HTR-8/SVneo (cell line): ENCODE data around the gene GJC1.
A peak's percentile ranks its signal among the peaks of the same experiment; 100 is the strongest.

Experiments used
- DNase-seq: peaks from one replicate; pipeline ENCODE4 v3.0.0; 2011; ENCODE audit warnings: low spot score, mixed read lengths; ENCODE audit not compliant: insufficient read length
- FAIRE-seq: peaks from 2 replicates; lab custom pipeline; 2011; peaks lifted over from hg19 to GRCh38; lab: Jason Lieb, UNC

Gene GJC1

DNA sequence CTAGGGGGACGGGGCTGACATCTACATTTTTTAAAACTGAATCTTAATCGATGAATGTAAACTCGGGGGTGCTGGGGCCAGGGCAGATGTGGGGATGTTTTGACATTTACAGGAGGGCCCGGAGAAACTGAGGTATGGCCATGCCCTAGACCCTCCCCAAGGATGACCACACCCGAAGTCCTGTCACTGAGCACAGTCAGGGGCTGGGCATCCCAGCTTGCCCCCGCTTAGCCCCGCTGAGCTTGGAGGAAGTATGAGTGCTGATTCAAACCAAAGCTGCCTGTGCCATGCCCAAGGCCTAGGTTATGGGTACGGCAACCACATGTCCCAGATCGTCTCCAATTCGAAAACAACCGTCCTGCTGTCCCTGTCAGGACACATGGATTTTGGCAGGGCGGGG, 49.9 kb downstream of the GJC1 start:
- FAIRE-seq (peak; percentile 62), DNase-seq (no peak)

DNA sequence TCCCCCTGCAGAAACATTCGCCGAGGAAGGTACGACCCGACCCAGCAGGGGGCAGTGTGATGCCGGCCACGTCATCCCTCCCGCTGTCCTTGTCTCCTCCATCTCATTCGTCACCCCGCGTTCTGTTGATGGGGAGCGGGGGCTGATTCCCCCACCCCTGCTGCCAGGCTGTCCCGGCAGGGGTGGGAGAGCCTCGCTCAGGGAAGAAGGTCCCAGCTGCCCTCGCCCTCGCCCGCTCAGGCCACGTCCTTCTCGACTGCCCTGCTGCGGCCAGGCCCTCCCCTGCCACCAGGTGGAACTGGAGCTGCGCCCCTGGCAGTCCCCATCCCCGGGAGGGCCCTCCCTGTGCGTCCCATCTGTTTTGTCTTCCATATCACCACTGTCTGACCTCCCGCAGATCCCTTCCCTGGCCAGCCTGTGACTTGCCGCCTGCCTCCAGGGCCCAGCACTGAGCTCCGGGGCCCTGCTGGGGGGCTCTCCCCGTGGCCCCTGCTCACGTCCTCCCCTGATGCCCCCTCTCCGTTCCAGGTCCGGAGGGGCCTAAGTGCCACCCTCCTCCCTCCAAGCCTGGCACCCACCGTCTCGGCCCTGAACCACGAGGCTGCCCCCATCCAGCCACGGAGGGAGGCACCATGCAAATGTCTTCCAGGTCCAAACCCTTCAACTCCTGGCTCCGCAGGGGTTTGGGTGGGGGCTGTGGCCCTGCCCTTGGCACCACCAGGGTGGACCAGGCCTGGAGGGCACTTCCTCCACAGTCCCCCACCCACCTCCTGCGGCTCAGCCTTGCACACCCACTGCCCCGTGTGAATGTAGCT, 50.7 kb downstream of the GJC1 start:
- peak; percentile 100 for FAIRE-seq

DNA sequence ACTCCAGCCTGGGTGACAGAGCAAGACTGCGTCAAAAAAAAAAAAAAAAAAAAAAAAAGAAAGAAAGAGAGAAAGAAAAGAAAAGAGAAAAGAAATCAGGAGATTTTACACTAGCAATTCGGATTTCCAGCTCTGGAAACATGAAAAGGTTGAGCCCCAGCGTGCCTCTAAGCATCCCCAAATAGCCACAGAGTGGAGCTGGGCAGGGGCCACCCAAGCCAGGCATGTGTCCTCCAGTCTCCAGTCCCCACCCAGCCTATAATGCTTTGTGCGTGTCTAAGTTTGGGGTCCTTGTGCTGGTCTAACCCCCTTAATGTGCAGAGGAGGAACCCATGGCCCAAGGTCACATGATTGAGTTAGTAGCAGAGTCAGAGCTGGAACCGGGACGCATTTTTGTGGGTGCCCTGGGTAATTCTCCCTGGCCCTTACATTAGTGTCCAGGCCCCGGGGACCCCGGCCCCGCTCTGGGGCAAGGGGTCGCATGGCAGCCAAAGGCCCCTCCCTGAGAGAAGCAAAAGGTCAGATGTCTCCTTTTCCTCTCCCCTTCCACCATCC, 51.4 kb downstream of the GJC1 start:
- FAIRE-seq (no peak), DNase-seq (no peak)

More for the DNA sequence above, 50.7 kb downstream of the GJC1 start:
- peak; percentile 97 for DNase-seq

DNA sequence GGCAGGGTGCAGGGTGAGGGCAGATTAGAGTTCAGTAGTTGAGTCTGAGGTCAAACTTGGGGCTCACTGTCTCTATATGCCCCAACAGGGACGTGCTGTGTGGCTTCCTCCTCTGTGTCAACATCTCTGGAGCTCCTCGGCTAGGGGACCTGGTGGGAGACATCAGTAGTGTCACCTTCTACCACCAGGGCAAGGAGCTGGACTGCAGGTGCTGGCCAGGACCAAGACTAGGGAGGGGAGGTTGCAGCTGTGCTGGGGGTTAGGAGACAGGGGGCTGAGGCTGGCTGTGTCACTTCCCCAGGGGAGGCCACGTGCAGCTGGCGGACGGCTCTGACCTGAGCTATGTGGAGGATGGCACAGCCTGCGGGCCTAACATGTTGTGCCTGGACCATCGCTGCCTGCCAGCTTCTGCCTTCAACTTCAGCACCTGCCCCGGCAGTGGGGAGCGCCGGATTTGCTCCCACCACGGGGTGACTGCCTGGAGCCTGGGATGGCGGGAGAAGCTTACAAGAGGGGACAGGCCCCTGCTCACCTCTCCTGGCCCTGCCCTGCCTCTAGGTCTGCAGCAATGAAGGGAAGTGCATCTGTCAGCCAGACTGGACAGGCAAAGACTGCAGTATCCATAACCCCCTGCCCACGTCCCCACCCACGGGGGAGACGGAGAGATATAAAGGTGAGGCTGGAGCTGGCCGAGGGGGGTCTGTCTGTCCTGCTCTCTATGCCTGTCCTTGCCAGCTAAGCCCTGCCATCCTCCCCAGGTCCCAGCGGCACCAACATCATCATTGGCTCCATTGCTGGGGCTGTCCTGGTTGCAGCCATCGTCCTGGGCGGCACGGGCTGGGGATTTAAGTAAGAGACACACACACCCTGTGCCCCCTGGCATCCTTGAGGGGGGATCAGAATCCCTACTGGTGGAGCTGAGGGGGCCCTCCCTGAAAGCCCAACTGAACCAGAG, 52.4 kb downstream of the GJC1 start:
- FAIRE-seq (peak; percentile 44), DNase-seq (no peak)

DNA sequence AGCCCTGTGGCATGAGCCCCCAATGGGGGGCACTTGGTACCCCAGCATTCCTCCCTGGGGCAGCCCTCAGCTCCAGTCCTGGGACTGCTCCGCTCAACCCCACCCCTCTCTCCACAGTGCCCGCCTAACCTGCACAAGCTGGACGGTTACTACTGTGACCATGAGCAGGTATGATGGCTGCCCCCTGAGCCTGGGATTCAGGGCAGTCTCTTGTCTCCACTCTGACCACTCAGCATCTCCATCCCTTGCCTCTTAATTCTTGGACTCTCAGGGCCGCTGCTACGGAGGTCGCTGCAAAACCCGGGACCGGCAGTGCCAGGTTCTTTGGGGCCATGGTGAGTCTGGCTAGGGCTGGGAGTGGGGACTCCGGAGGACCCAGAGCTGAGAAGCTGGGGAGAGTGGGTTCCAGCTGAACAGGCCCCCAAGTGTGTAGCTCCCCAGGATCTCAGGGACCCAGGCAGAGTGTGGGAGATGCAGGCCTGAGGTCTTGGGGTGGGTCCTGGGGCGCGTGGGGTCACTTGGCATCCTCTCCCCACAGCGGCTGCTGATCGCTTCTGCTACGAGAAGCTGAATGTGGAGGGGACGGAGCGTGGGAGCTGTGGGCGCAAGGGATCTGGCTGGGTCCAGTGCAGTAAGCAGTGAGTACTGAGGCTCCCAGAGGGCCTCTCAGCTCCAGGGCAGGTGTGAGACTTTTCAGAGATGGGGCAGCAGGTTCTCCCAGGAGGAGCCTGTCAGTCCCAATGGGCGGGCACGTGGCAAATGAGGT, 53.3 kb downstream of the GJC1 start:
- FAIRE-seq (no peak), DNase-seq (no peak)

DNA sequence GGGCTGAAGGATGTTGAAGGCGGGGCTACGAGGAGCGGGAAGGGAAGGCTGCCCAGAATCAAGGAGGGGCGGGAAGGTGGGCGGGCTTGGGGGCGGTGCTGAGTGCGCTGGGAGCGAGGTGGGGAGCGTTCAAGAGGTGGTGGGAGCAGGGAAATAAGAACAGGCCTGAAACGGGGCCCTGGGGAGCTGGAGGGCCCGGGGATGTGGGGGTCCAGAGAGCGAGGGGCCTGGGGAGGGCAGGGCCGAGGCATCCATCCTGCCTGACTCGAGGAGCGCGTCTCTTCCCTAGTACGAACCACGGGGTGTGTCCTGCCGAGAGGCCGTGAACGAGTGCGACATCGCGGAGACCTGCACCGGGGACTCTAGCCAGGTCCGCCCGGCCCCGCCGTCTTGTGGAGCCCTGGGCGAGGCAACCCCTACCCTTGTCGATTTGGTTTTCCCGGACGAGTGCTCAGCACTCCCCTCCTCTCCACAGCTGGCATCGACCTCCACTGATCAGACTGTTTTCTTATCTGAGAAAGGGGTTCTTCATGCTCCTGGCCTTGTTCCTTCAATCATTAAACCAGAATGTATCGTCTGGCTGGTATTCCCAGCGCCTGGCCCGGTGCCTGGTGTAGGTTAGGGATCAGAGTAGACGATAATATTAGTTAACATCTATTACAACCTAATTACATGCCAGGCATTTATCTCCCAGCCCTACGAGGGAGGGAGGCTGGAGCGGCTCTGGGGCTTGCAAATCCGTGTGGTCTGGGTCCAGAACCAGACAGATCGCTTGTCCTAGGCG, 54.1 kb downstream of the GJC1 start:
- no peak for FAIRE-seq

DNA sequence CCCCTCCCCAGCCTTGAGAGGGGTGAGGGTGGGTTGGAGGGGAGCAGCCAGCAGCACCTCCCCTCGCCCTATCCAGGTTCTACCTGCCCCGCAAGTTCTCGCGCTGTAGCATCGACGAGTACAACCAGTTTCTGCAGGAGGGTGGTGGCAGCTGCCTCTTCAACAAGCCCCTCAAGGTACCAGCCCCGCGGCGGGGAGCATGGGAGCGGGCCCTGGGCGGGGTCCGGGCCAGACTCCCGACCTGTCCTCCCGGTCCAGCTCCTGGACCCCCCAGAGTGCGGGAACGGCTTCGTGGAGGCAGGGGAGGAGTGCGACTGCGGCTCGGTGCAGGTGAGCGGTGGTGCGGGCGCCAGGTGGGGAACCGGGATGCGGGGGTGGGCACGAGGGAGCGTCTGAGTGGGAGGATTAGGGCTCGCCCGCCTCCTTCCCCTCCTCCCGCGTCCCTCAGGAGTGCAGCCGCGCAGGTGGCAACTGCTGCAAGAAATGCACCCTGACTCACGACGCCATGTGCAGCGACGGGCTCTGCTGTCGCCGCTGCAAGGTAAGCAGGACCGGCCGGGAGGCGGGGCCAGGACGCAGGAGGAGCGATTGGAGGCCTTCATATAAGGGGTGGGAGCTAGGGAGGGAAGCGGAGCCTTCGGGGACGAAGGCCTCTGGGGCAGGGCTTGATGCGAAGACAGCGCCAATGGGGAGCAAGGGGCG, 54.8 kb downstream of the GJC1 start:
- FAIRE-seq, result peak; percentile 100
- DNase-seq, result peak; percentile 100

More for the DNA sequence above, 54.1 kb downstream of the GJC1 start:
- DNase-seq, result no peak

DNA sequence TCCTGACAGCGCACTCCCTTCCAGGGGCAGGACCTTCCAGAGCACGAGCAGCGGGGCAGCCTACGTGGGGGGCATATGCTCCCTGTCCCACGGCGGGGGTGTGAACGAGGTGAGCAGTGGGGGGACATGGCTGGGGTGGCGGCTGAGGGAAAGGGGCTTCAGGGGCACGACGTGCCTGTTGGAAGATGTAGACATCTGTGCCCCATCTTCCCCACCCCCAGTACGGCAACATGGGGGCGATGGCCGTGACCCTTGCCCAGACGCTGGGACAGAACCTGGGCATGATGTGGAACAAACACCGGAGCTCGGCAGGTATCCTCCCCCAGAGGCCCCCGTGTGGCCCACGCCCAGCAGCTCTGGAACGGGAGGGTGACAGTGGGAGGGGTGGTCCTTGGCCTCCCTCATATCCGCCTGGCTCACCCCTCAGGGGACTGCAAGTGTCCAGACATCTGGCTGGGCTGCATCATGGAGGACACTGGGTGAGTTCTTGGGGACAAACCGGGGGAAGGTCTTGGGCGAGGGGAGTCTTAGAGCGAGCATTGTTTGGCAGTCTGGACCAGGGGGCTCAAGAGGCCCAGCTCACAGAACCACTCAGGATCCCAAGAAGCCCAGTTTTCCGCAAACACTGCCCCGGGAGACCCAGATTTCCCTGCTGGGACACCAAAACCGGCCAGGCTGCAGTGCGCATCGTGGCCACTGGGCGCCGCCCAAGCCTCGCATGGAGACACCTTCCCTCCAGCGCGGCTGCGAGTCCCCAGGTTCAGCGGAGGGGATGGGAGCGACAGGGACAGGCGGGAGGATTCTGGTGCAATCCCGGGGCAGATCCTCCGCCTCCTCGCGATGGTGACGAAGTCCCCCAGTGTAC, 55.6 kb downstream of the GJC1 start:
- peak; percentile 99 for DNase-seq
- no peak for FAIRE-seq

DNA sequence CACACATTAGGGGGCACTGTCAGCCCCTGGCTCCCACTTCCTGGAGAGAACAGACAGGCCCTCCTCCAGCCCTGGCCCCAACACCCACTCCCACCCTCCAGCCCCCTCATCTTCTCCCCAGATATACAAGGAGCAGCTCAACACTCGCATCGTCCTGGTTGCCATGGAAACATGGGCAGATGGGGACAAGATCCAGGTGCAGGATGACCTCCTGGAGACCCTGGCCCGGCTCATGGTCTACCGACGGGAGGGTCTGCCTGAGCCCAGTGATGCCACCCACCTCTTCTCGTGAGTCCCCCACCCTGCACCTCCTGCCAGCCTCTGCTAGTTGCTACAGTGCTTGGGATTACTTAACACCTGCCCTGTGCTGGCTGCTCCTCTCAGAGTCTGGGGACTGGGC, 56.9 kb downstream of the GJC1 start:
- peak; percentile 9 for FAIRE-seq

DNA sequence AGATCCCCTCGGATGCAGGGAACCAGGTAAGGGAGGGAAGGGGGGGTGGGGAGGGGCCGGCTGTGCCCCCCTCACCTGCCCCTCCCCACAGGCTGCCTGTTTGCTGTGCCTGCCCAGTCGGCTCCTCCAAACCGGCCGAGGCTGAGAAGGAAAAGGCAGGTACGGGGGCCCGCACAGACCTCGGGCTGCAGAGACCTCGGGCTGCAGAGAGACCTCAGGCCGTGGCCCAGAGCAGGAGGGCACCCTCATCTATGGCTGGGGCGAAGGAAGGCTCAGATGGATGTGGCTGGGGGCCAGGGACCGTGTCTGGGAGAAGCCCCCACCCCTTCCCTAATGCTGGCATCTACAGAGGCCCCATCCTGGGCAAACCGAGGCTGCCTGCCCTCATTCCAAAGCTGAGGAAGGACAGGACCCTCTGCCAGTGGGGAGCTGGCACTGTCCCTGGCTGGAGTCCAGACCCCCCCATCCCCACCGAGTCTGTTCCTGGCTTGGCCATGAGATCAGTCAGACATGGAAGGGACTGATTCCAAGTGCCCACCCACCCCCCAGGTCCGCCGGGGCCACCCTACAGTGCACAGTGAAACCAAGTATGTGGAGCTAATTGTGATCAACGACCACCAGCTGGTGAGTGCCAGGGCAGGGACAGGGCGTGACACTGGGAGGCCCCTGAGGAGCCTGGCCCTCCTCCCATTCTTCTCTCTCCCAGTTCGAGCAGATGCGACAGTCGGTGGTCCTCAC, 57.6 kb downstream of the GJC1 start:
- FAIRE-seq (peak; percentile 63), DNase-seq (no peak)

More for the DNA sequence above, 56.9 kb downstream of the GJC1 start:
- no peak for DNase-seq

DNA sequence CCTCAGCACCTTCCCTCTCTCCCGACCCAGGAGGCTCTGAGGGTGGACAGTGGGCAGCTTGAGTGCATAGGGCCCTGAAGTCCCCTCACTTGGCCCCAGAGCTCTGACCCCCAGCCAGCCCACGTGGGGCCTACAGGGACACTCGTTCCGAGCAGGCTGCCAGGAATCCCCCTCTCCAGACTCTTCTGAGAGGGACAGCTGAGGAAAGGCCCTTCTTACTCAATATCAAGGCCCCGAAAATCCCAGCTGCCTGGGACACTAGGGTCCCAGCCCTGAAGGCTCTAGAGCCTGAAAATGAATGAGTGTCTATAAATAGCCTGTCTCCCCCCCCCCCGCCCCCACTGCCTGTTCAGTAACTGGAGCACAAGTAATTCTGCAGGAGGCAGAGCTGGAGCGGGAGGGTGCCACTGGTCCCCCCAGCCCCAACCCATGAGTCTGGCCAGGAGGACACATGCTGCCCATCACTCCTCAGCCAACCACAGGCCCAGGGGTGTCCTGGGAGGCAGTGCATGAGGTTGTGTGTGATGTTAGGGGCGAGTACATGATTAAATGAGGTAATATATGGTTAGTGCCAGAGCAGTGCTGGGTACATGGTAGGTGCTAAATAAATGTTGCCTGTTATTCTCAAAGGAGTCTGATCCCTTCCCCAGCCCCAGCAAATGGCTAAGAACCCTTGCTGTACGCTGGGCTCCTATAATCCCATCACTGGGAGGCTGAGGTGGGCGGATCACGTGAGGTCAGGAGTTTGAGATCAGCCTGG, 59.7 kb downstream of the GJC1 start:
- FAIRE-seq (peak; percentile 64), DNase-seq (no peak)

DNA sequence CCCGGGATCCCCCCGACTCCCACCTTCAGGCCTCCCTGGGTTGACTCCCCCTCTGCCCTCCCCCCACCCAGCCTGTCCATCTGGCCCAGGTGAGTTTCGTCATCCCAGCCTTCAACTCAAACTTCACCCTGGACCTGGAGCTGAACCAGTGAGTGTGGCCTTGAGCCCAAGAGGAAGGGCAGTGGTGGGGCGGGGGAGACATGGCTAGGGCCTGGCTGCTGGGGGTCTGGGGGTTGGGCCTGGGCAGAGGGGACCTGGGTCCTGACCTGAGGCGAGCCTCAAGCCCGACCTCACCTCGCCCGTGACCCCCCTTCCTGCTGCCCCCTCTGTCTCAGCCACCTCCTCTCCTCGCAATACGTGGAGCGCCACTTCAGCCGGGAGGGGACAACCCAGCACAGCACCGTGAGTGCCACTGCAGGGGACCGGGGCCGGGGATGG, 60.4 kb downstream of the GJC1 start:
- peak; percentile 51 for FAIRE-seq
- DNase-seq, result no peak

DNA sequence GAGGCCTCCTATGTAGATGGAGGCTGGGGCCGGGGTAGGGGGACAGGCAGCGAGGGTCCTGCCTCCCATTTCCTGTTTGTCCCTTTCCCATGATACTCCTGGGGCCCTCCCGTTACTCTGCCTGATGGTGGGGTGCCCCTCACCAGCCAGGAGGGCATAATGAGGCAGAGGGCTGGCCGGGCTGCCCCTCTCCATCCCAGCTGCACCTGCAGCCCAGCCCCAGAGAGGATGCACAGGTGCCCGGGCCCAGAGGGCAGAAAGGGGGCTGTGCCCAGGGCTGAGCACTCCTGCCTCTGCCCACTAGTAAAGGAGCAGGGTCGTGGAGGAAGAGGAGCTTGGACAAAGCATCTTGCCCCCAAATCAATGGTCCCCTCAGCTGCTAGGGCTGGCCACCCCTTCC, 60.9 kb downstream of the GJC1 start:
- FAIRE-seq, result peak; percentile 16
- DNase-seq, result no peak

DNA sequence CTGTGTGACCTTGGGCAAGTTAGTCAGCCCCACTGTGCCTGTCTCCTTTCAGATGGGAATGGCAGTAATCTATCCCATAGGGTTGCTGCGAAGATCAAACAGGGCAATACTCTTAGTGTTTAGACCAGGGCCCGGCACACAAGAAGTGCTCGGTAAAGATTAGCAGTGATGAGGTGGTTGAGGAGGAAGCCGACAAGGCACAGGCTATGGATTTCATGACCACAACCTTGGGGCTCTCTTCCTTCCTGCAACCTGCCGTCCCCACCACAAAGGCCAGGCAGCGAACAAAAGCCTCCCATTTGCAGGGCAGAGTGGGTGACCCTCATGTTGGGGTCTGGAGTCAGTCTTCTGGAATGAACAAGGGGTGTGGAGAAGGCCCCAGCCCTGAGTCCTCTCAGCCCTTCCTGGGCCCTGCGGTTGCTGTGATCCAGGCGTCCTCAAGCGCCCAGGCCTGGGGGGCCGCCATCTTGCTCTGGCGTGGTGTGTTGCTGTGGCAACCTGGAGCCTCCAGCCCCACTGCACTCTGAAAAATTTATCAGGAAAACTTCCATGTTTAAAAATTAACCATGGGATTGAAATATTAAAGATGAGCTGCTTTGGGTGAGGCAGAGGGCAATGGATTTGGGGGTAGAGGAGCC, 61.5 kb downstream of the GJC1 start:
- peak; percentile 83 for FAIRE-seq
- DNase-seq, result no peak

DNA sequence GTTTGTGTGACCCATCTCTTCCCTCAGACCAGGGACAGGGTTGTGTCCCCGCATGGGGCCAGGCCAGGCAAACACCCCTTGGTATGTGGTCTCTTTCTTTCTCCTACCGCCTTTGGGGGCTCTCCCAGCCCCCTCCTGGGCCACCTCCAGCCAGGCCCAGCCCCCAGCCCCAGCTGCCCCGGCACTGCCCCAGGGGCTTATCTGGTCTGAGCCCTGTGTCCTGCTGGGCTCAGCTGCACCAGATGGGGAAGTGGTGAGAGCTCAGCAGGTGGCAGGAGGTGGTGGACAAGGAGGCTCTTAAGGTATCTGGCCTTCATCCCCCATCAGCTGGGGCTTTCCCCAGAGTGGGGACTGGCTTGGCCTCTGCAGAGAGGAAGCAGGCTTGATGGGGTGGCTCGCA, 62.6 kb downstream of the GJC1 start:
- no peak for DNase-seq

More for the DNA sequence above, 62.6 kb downstream of the GJC1 start:
- no peak for FAIRE-seq
